Measurements from ENCODE around the gene ZNF784. TPM values are rescaled to one million over a fixed set of nuclear protein-coding genes. Genes with fewer than 3 reads are reported as not detected.

Gene ZNF784
- total and polyA plus RNA-seq, 9 donors = 5.3 to 9.8 (median 8.5) TPM

DNA sequence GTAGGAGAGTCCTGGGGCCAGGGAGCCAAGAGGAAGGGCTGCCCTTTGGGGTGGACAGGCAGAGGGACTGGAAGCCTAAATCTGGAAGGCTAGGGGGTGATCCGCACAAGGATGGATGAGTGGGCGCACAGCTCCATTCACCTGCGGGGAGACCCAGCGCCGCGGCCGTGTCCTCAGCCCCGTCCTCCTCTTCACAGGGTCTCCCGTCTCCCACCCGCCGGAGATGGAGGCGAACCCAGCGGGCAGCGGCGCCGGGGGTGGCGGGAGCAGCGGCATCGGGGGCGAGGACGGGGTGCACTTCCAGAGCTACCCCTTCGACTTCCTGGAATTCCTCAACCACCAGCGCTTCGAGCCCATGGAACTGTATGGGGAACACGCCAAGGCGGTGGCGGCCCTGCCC lies 11.0 kb downstream of the ZNF784 start:
- Histone ChIP-seq H3K4me3 (ENCODE audit: low read length) (no peak overlapping the region), H3K27ac (ENCODE audit: low read length) (no peak overlapping the region), H3K36me3 (ENCODE audit: control insufficient read depth, insufficient read depth, low read length) (peaks cover 47% of the 10 kb centered on the region), H3K27me3 (ENCODE audit: control insufficient read depth, insufficient read depth, low read length) (no peaks in the 10 kb centered on the region), H3K9me3 (replicated peaks; ENCODE audit: control insufficient read depth, low read depth, low read length) (peaks cover 5% of the 10 kb centered on the region), H3K4me1 (ENCODE audit: control insufficient read depth, insufficient read depth, low read length) (peaks cover 9% of the 10 kb centered on the region)
- DNase-seq = no peak
- WGBS (ENCODE audit: insufficient coverage) = 90% methylated on average over 16 of the region's 27 CpGs

DNA sequence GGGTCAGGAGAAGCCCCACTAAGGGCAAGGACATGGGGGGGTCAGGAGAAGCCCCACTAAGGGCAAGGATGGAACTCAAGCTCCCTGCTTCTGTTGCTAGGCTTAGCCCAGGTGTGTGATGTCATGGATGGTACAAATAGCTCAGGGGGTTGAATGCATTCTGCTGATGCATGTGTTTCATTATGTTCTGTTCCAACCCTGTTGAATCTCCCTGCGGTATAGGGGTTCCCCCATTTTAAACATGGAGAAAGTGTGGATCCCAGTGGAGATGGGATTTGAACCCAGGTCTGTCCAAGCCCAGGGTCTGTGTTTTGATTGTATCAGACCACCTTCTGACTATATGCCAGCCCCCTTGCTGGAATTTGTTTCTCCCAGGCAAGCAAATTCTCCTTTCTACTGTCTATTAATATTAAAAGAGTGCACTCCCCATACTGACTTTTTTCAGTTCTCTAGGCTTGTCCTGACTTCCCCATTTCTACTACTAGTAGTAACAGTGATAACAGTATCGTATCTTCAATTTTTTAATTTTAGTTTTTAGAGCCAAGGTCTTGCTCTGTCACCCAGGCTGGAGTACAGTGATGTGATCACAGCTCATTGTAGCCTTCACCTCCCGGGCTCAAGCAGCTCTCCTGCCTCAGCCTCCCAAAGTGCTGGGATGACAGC lies 12.3 kb downstream of the ZNF784 start:
- Histone ChIP-seq H3K4me1 (ENCODE audit: control insufficient read depth, insufficient read depth, low read length) (peaks cover 9% of the 10 kb centered on the region), H3K4me3 (ENCODE audit: low read length) (no peak overlapping the region), H3K9me3 (replicated peaks; ENCODE audit: control insufficient read depth, low read depth, low read length) (peaks cover 5% of the 10 kb centered on the region), H3K27me3 (ENCODE audit: control insufficient read depth, insufficient read depth, low read length) (no peaks in the 10 kb centered on the region), H3K36me3 (ENCODE audit: control insufficient read depth, insufficient read depth, low read length) (peaks cover 44% of the 10 kb centered on the region), H3K27ac (ENCODE audit: low read length) (no peak overlapping the region)
- DNase-seq = no peak
- WGBS (ENCODE audit: insufficient coverage) = 67% methylated on average over 1 of the region's 3 CpGs

GRCh38 chr19:55611300-55611982 lies 12.9 kb downstream of the ZNF784 start:
- H3K4me3 ChIP-seq (ENCODE audit: low read length) = no peak overlapping the region

GRCh38 chr19:55609326-55609725 lies 15.0 kb downstream of the ZNF784 start:
- Histone ChIP-seq H3K9me3 (replicated peaks; ENCODE audit: control insufficient read depth, low read depth, low read length) (peaks cover 5% of the 10 kb centered on the region), H3K36me3 (ENCODE audit: control insufficient read depth, insufficient read depth, low read length) (peaks cover 33% of the 10 kb centered on the region), H3K4me3 (ENCODE audit: low read length) (no peak overlapping the region), H3K27me3 (ENCODE audit: control insufficient read depth, insufficient read depth, low read length) (no peaks in the 10 kb centered on the region), H3K27ac (ENCODE audit: low read length) (no peak overlapping the region), H3K4me1 (ENCODE audit: control insufficient read depth, insufficient read depth, low read length) (peaks cover 25% of the 10 kb centered on the region)
- no peak for DNase-seq
- WGBS (ENCODE audit: insufficient coverage) = 92% methylated on average over 4 of the region's 5 CpGs

More at GRCh38 chr19:55611300-55611982, 12.9 kb downstream of the ZNF784 start:
- Histone ChIP-seq H3K27ac (ENCODE audit: low read length) (no peak overlapping the region), H3K36me3 (ENCODE audit: control insufficient read depth, insufficient read depth, low read length) (peaks cover 42% of the 10 kb centered on the region), H3K4me1 (ENCODE audit: control insufficient read depth, insufficient read depth, low read length) (peaks cover 14% of the 10 kb centered on the region), H3K27me3 (ENCODE audit: control insufficient read depth, insufficient read depth, low read length) (no peaks in the 10 kb centered on the region), H3K9me3 (replicated peaks; ENCODE audit: control insufficient read depth, low read depth, low read length) (peaks cover 5% of the 10 kb centered on the region)
- WGBS (ENCODE audit: insufficient coverage) = 78% methylated on average over 9 of the region's 15 CpGs
- no peak for DNase-seq

GRCh38 chr19:55606817-55607216 lies 17.5 kb downstream of the ZNF784 start:
- Histone ChIP-seq H3K27me3 (ENCODE audit: control insufficient read depth, insufficient read depth, low read length) (no peaks in the 10 kb centered on the region), H3K4me3 (ENCODE audit: low read length) (no peak overlapping the region), H3K4me1 (ENCODE audit: control insufficient read depth, insufficient read depth, low read length) (peaks cover 25% of the 10 kb centered on the region), H3K36me3 (ENCODE audit: control insufficient read depth, insufficient read depth, low read length) (peaks cover 35% of the 10 kb centered on the region), H3K9me3 (replicated peaks; ENCODE audit: control insufficient read depth, low read depth, low read length) (peaks cover 5% of the 10 kb centered on the region), H3K27ac (ENCODE audit: low read length) (peak overlapping the region; percentile 95)
- WGBS (ENCODE audit: insufficient coverage) = 55% methylated on average over 6 of the region's 9 CpGs
- DNase-seq = no peak

DNA sequence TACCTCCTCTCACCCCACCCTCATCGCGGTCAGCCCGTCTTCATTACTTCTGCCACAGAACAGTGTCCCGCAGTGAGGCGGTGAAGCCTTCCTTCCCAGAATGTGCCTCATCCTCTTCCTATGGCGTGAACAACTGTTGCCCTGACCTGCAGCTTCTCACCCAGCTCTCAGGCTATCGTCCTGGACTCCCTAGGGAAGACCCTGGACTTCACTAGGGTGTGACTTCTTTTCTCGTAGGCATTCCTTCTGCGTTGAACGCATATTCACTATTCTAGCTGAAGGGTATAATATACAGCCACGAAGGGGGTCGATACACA lies 17.9 kb downstream of the ZNF784 start:
- peaks cover 35% of the 10 kb centered on the region for H3K36me3 ChIP-seq (ENCODE audit: control insufficient read depth, insufficient read depth, low read length)
- H3K9me3 ChIP-seq (replicated peaks; ENCODE audit: control insufficient read depth, low read depth, low read length) = peaks cover 5% of the 10 kb centered on the region
- peak overlapping the region; percentile 95 for H3K27ac ChIP-seq (ENCODE audit: low read length)
- peaks cover 23% of the 10 kb centered on the region for H3K4me1 ChIP-seq (ENCODE audit: control insufficient read depth, insufficient read depth, low read length)
- WGBS (ENCODE audit: insufficient coverage) = 22% methylated on average over 10 of the region's 12 CpGs
- H3K4me3 ChIP-seq (ENCODE audit: low read length) = peak overlapping the region; percentile 91
- no peak for DNase-seq
- no peaks in the 10 kb centered on the region for H3K27me3 ChIP-seq (ENCODE audit: control insufficient read depth, insufficient read depth, low read length)

- H3K9me3 ChIP-seq (replicated peaks; ENCODE audit: control insufficient read depth, low read depth, low read length) = peaks cover 5% of the 10 kb centered on the region
- H3K27me3 ChIP-seq (ENCODE audit: control insufficient read depth, insufficient read depth, low read length) = no peaks in the 10 kb centered on the region
- peak; percentile 89 for DNase-seq
- peaks cover 21% of the 10 kb centered on the region for H3K4me1 ChIP-seq (ENCODE audit: control insufficient read depth, insufficient read depth, low read length)
- H3K27ac ChIP-seq (ENCODE audit: low read length) = peak within 1 kb of the TSS; percentile 100
- 0% methylated on average over 42 of the region's 44 CpGs for WGBS (ENCODE audit: insufficient coverage)
- peaks cover 35% of the 10 kb centered on the region for H3K36me3 ChIP-seq (ENCODE audit: control insufficient read depth, insufficient read depth, low read length)
- peak within 1 kb of the TSS; percentile 91 for H3K4me3 ChIP-seq (ENCODE audit: low read length)
Observed at GRCh38 chr19:55605637-55606470, 18.5 kb downstream of the ZNF784 start, which contains the start of gene ZNF865. ZNF865 (plus strand) TSS chr19:55605647; CDS start chr19:55613619, 7,972 bp downstream.

DNA sequence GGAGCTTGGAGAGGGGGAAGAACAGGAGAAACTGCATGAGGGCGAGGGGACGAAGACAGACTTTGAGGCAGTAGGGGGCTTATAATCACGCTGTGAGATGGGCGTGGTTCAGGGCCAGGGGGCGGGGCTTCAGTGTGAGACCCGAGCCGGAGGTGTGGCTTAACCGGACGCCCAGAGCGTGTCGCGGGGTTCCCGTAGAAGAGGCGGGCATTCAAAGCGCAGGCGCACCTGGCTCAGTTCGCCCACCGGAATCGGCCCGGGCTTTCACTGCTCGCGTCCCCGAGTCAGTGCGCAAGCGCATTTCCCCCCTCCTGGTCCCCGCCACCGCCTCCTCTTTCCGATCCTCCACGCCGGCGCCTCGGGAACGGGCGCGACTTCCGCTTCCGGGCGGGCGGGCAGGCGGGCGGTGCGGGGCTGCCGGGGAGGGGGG lies 19.1 kb downstream of the ZNF784 start:
- H3K27me3 ChIP-seq (ENCODE audit: control insufficient read depth, insufficient read depth, low read length) = no peaks in the 10 kb centered on the region
- peak overlapping the region; percentile 100 for H3K27ac ChIP-seq (ENCODE audit: low read length)
- H3K36me3 ChIP-seq (ENCODE audit: control insufficient read depth, insufficient read depth, low read length) = peaks cover 29% of the 10 kb centered on the region
- under 1% methylated on average over 32 of the region's 43 CpGs for WGBS (ENCODE audit: insufficient coverage)
- H3K9me3 ChIP-seq (replicated peaks; ENCODE audit: control insufficient read depth, low read depth, low read length) = peaks cover 5% of the 10 kb centered on the region
- DNase-seq = peak; percentile 99
- peaks cover 22% of the 10 kb centered on the region for H3K4me1 ChIP-seq (ENCODE audit: control insufficient read depth, insufficient read depth, low read length)
- H3K4me3 ChIP-seq (ENCODE audit: low read length) = peak overlapping the region; percentile 91

DNA sequence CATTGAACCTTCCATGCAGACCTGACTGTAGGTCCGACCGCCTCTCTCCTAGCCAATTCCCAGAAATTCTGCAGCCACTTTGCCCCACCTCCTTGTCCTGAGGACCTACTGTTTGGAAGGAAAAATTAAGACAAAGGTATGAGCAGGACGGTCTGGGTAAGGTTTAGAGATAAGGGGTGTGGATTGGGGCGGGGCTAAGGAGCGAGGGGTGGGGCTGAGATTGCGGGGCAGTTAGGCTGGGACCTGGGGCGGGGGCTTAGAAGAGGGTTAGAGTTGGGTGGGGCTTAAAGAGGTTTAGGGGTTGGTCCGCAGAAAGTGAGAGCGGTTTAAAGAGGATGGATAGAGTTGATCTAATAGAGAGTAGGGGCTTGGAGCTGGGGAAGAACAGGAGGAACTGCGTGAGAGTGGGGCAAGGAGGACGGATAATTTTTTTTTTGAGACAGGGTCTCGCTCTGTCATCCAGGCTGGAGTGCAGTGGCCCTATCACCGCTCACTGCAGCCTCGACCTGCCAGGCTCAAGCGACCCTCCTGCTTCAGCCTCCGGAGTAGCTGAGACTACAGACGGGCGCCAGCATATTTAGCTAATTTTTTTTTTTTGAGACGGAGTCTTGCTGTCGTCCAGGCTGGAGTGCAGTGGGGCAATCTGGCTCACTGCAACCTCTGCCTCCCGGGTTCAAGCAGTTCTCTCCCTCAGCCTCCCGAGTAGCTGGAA lies 20.6 kb downstream of the ZNF784 start:
- no peaks in the 10 kb centered on the region for H3K27me3 ChIP-seq (ENCODE audit: control insufficient read depth, insufficient read depth, low read length)
- H3K36me3 ChIP-seq (ENCODE audit: control insufficient read depth, insufficient read depth, low read length) = peaks cover 17% of the 10 kb centered on the region
- peaks cover 22% of the 10 kb centered on the region for H3K4me1 ChIP-seq (ENCODE audit: control insufficient read depth, insufficient read depth, low read length)
- WGBS (ENCODE audit: insufficient coverage) = 78% methylated on average over 17 of the region's 22 CpGs
- H3K4me3 ChIP-seq (ENCODE audit: low read length) = no peak overlapping the region
- peak overlapping the region; percentile 100 for H3K27ac ChIP-seq (ENCODE audit: low read length)
- no peaks in the 10 kb centered on the region for H3K9me3 ChIP-seq (replicated peaks; ENCODE audit: control insufficient read depth, low read depth, low read length)
- no peak for DNase-seq

All from muscle of leg (tissue), 11 donors.